T follicular helper cell (primary cell): ENCODE results near the gene FMC1.

Experiments
- DNase-seq: peaks from one replicate; pipeline ENCODE4 v3.0.0-alpha.2; 2020; ENCODE audit warnings: low read depth

Gene FMC1

DNA sequence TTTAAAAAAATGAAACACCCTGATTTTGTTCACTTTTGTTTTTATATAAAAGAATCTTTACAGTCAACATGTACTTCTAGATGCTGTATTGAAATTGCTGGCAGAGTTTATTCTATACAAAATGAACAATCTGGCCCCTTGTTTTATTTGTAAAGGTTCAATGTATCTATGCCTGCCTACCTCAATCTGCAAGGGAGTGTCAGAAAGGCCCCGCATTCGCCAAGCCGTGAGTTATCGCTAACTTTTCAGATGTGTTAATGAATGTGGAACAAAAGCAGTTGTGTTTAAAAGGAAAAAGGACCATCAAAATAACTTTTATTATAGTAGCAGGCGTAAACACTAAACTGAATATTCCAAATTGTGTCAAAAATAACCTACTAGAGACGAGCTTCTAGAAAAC, 33.1 kb downstream of the FMC1 start:
- DNase-seq: no peak

DNA sequence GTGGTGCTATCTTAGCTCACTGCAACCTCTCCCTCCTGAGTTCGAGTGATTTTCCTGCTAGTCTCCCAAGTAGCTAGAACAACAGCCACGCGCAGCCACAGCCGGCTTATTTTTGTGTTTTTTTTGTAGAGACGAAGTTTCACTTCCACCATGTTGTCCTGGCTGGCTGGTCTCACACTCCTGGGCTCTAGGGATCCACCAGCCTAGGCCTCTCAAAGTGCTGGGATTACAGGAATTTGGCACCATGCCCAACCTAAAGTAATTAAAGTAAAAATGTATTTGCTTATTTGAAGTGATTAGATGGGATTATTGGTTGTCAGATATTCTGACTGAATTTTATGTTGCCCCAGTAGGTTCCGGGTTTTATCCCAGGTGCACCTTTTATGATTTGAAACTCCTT, 41.3 kb downstream of the FMC1 start:
- no peak for DNase-seq

DNA sequence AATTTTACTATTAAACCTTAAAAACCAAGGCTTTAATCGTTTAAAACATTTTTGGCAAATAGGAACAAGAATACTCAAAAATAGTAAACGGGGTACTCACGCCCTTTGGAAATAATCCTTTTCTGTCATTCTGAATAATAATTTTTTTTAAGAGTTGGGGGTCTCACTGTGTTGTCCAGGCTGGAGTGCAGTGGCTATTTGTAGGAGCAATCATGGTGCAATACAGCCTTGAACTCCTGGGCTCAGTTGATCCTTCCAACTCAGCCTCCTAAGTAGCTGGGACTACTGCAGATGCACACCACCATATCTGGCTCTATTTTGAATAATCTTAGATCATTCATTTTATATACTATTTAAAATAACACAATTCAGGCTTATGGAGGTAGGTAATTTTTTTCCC, 43.5 kb downstream of the FMC1 start:
- no peak for DNase-seq

DNA sequence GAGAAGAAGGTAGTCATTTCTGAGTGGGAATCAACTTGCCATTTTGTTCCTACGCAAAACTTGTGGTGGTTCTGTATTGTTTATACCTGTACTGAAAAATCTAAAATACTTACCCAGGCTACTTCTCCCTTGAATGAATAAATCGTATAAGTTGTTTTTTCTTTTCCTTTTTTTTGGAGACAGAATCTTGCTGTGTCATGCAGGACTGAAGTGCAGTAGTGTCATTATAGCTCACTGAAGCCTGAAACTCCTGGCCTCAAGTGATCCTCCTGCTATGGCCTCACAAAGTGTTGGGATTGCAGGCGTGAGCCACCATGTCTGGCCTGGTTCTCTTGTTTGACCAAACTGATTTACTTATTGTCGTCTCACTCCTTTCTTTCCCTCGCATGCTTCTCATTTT, 46.5 kb downstream of the FMC1 start:
- no peak for DNase-seq

DNA sequence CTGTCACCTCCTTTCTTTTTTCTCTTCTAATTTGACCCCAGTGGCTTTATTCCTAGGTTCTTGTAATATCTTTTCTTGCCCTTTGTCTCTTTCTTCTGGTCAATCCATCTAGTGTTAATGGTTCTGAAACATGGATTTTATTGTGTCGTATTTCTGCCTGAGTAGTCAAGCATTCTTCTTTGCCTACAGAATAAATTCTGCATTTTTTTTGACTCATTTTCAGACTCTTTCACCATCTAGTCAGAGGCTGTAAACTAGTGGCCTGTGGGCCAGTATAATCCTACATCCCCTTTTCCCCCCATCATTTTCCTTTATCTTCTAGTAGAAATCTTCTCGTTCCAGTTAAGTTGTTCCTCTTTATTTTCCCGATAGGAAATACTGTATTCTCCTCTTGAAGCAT, 48.0 kb downstream of the FMC1 start:
- DNase-seq: no peak

DNA sequence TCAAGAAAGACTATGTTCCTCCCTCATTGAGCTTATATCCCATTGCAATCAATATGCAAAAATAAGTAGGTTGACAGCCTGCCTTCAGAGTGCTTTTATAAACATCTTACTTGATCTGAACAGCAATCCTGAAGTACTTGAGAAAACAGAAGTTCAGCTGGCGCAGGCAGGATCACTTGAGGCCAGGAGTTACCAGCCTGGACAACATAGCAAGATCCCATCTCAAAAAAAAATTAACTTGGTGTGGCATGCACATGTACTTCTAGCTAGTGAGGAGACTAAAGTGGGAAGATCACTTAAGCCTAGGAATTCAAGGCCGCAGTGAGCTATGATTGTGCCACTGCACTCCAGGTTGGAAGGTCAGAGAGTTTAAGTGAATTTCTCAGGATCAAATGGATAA, 48.6 kb downstream of the FMC1 start:
- DNase-seq: no peak

DNA sequence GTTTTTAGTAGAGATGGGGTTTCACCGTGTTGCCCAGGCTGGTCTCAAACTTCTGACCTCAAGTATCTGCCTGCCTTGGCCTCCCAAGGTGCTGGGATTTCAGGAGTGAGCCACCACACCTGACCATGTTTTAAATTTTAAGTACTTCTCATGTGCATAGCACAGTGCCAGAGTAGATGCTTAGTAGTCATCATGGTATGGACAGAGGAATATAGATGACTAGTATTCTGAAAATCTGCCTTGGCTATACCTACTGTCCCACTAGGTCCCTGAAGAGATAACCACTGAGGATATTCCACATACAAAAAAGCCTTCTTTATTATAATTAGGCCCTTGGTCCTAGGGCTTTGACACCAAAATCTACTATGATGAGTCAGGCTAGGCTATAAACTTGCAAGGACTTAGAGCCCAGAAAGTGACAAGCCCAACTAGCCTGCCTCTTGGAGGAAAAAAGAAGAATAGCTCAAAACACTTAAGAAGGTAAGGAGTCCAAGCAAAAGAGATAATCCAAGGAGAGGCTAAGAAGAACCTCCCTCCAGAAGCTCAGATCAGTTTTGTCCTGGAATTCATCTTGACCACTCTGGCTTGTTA, 52.6 kb downstream of the FMC1 start:
- no peak for DNase-seq

DNA sequence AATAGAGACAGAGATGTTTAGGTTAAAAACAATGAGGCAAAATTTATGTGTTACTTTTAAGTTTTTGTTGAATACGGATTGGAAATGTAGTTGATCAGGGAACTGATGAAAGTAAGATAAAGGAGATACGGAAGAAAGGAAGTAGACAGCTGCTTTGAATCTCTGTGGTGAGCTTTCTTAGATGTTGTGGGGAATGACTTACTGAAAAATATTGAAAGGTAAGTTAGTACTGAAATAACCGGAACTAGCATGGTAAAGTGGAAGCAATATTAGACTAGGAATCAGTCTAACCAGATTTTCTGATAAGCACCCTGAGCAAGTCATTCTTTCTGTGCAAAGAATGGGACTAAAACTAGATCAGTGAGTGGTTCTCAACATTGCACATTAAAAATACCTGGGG, 53.4 kb downstream of the FMC1 start:
- DNase-seq: no peak
